HAP-1 (cell line): ENCODE measurements around the gene ACTC1.

Experiments used
- DNase-seq, 2 experiments: peaks; one replicate each; pipeline ENCODE4 v3.0.0-alpha.2; 2016 to 2020; ENCODE audit warnings: low spot score in 2 of 2
- H3K27me3 ChIP-seq: fragments of 250-450 bp; sonication (Bioruptor Pico); 2 replicates; pipeline ENCODE4 v1.5.1; 2020; ENCODE audit warnings: low read depth, mild to moderate bottlenecking, moderate library complexity
- H3K36me3 ChIP-seq: fragments of 250-450 bp; sonication (Bioruptor Pico); replicated peaks from 2 replicates; pipeline ENCODE4 v1.5.1; 2020; ENCODE audit warnings: mild to moderate bottlenecking
- H3K4me1 ChIP-seq: fragments of 250-450 bp; sonication (Bioruptor Pico); 2 replicates; pipeline ENCODE4 v1.5.1; 2020; ENCODE audit warnings: mild to moderate bottlenecking
- H3K4me3 ChIP-seq: fragments of 250-450 bp; sonication (Bioruptor Pico); 2 replicates; pipeline ENCODE4 v1.5.1; 2020; ENCODE audit warnings: mild to moderate bottlenecking, moderate library complexity
- H3K9me3 ChIP-seq: fragments of 250-450 bp; sonication (Bioruptor Pico); 2 replicates; pipeline ENCODE4 v1.5.1; 2020; ENCODE audit warnings: mild to moderate bottlenecking, moderate library complexity
- in situ Hi-C: fragments of 300-500 bp; cut with MboI; formaldehyde crosslinking; loops from 3 replicates; pipeline ENCODE4 v1.14.3; 2020; ENCODE audit warnings: low sequenced_read_pairs, inconsistent platforms, mixed read lengths

Gene ACTC1

GRCh38 chr15:34791701-34792100 is 3.6 kb downstream of the ACTC1 start:
- in situ Hi-C loops = no loop called here
- no peak for DNase-seq
- no peaks in the 10 kb centered on the region for H3K36me3 ChIP-seq
- no peak overlapping the region for H3K4me3 ChIP-seq
- H3K27me3 ChIP-seq = no peaks in the 10 kb centered on the region
- H3K4me1 ChIP-seq = no peaks in the 10 kb centered on the region
- no peaks in the 10 kb centered on the region for H3K9me3 ChIP-seq

- H3K4me1 ChIP-seq = no peaks in the 10 kb centered on the region
- no peaks in the 10 kb centered on the region for H3K9me3 ChIP-seq
- no peak overlapping the region for H3K4me3 ChIP-seq
- in situ Hi-C loops = no loop called here
- H3K36me3 ChIP-seq = no peaks in the 10 kb centered on the region
- no peak for DNase-seq
- no peaks in the 10 kb centered on the region for H3K27me3 ChIP-seq
Measured at GRCh38 chr15:34790121-34790520, 5.2 kb downstream of the ACTC1 start.

GRCh38 chr15:34789326-34789725 is 6.0 kb downstream of the ACTC1 start:
- Histone ChIP-seq H3K9me3 (no peaks in the 10 kb centered on the region), H3K4me1 (no peaks in the 10 kb centered on the region), H3K4me3 (no peak overlapping the region), H3K27me3 (no peaks in the 10 kb centered on the region), H3K36me3 (no peaks in the 10 kb centered on the region)
- no peak for DNase-seq
- in situ Hi-C loops = no loop called here

- Histone ChIP-seq H3K4me1 (no peaks in the 10 kb centered on the region), H3K4me3 (no peak overlapping the region), H3K27me3 (no peaks in the 10 kb centered on the region), H3K9me3 (no peaks in the 10 kb centered on the region), H3K36me3 (no peaks in the 10 kb centered on the region)
- in situ Hi-C loops = no loop called here
- no peak for DNase-seq
Measured at GRCh38 chr15:34786206-34786605, 9.1 kb downstream of the ACTC1 start.

GRCh38 chr15:34783991-34784390 is 11.4 kb downstream of the ACTC1 start:
- Histone ChIP-seq H3K27me3 (no peaks in the 10 kb centered on the region), H3K36me3 (no peaks in the 10 kb centered on the region), H3K4me1 (no peaks in the 10 kb centered on the region), H3K4me3 (no peak overlapping the region), H3K9me3 (no peaks in the 10 kb centered on the region)
- DNase-seq = no peak
- in situ Hi-C loops = no loop called here

GRCh38 chr15:34783431-34783830 is 11.9 kb downstream of the ACTC1 start:
- H3K27me3 ChIP-seq = no peaks in the 10 kb centered on the region
- no peak overlapping the region for H3K4me3 ChIP-seq
- in situ Hi-C loops = no loop called here
- no peaks in the 10 kb centered on the region for H3K36me3 ChIP-seq
- no peaks in the 10 kb centered on the region for H3K4me1 ChIP-seq
- DNase-seq = no peak
- H3K9me3 ChIP-seq = no peaks in the 10 kb centered on the region

- in situ Hi-C loops = no loop called here
- H3K4me1 ChIP-seq = no peaks in the 10 kb centered on the region
- no peak for DNase-seq
- no peak overlapping the region for H3K4me3 ChIP-seq
- H3K9me3 ChIP-seq = no peaks in the 10 kb centered on the region
- H3K27me3 ChIP-seq = no peaks in the 10 kb centered on the region
- no peaks in the 10 kb centered on the region for H3K36me3 ChIP-seq
Measured at GRCh38 chr15:34782901-34783300, 12.4 kb downstream of the ACTC1 start.

- no peak for DNase-seq
- in situ Hi-C loops = no loop called here
- H3K4me1 ChIP-seq = no peaks in the 10 kb centered on the region
- no peaks in the 10 kb centered on the region for H3K36me3 ChIP-seq
- no peaks in the 10 kb centered on the region for H3K27me3 ChIP-seq
- H3K4me3 ChIP-seq = no peak overlapping the region
- H3K9me3 ChIP-seq = no peaks in the 10 kb centered on the region
Measured at GRCh38 chr15:34780725-34781124, 14.6 kb downstream of the ACTC1 start.

- Histone ChIP-seq H3K36me3 (no peaks in the 10 kb centered on the region), H3K4me3 (no peak overlapping the region), H3K9me3 (no peaks in the 10 kb centered on the region), H3K27me3 (no peaks in the 10 kb centered on the region), H3K4me1 (no peaks in the 10 kb centered on the region)
- no peak for DNase-seq
- in situ Hi-C loops = no loop called here
Measured at GRCh38 chr15:34776606-34777105, 18.7 kb downstream of the ACTC1 start.

GRCh38 chr15:34773917-34774316 is 21.4 kb downstream of the ACTC1 start:
- no peaks in the 10 kb centered on the region for H3K4me1 ChIP-seq
- no peak for DNase-seq
- no peak overlapping the region for H3K4me3 ChIP-seq
- H3K9me3 ChIP-seq = no peaks in the 10 kb centered on the region
- no peaks in the 10 kb centered on the region for H3K36me3 ChIP-seq
- no peaks in the 10 kb centered on the region for H3K27me3 ChIP-seq
- in situ Hi-C loops = no loop called here

GRCh38 chr15:34773013-34773412 is 22.3 kb downstream of the ACTC1 start:
- Histone ChIP-seq H3K36me3 (no peaks in the 10 kb centered on the region), H3K27me3 (no peaks in the 10 kb centered on the region)
- in situ Hi-C loops = no loop called here

GRCh38 chr15:34772312-34772711 is 23.0 kb downstream of the ACTC1 start:
- no peak for DNase-seq
- H3K4me1 ChIP-seq = no peaks in the 10 kb centered on the region
- H3K4me3 ChIP-seq = no peak overlapping the region
- in situ Hi-C loops = no loop called here
- no peaks in the 10 kb centered on the region for H3K27me3 ChIP-seq
- no peaks in the 10 kb centered on the region for H3K36me3 ChIP-seq
- H3K9me3 ChIP-seq = no peaks in the 10 kb centered on the region

More at GRCh38 chr15:34773013-34773412, 22.3 kb downstream of the ACTC1 start:
- no peak for DNase-seq
- H3K9me3 ChIP-seq = no peaks in the 10 kb centered on the region
- no peak overlapping the region for H3K4me3 ChIP-seq
- no peaks in the 10 kb centered on the region for H3K4me1 ChIP-seq

GRCh38 chr15:34769711-34770110 is 25.6 kb downstream of the ACTC1 start:
- DNase-seq = no peak
- H3K36me3 ChIP-seq = no peaks in the 10 kb centered on the region
- no peaks in the 10 kb centered on the region for H3K9me3 ChIP-seq
- in situ Hi-C loops = no loop called here
- no peaks in the 10 kb centered on the region for H3K4me1 ChIP-seq
- no peaks in the 10 kb centered on the region for H3K27me3 ChIP-seq
- H3K4me3 ChIP-seq = no peak overlapping the region

GRCh38 chr15:34768530-34768929 is 26.8 kb downstream of the ACTC1 start:
- no peak for DNase-seq
- Histone ChIP-seq H3K36me3 (no peaks in the 10 kb centered on the region), H3K9me3 (no peaks in the 10 kb centered on the region), H3K4me1 (no peaks in the 10 kb centered on the region), H3K4me3 (no peak overlapping the region), H3K27me3 (no peaks in the 10 kb centered on the region)
- in situ Hi-C loops = no loop called here

- DNase-seq = no peak
Measured at GRCh38 chr15:34765741-34766140, 29.6 kb downstream of the ACTC1 start.

More at GRCh38 chr15:34765741-34766140, 29.6 kb downstream of the ACTC1 start:
- Histone ChIP-seq H3K27me3 (no peaks in the 10 kb centered on the region; the same call in 1 of the 2 replicates), H3K9me3 (no peaks in the 10 kb centered on the region), H3K4me3 (no peak overlapping the region), H3K36me3 (no peaks in the 10 kb centered on the region), H3K4me1 (no peaks in the 10 kb centered on the region)
- in situ Hi-C loops = no loop called here
